Fibroblast of skin of scalp (primary cell): Measurements from ENCODE around the gene KIAA0232.
A peak's percentile ranks its signal among the peaks of the same experiment; 100 is the strongest.
"Not testable (repeated sequence)": the region's sequence is repeated elsewhere in the genome, so short reads cannot be mapped to it uniquely, and the experiment has no call there.

Experiments used
- DNase-seq: peaks from one replicate; pipeline ENCODE4 v3.0.0-alpha.2; 2013

The KIAA0232 gene

DNA sequence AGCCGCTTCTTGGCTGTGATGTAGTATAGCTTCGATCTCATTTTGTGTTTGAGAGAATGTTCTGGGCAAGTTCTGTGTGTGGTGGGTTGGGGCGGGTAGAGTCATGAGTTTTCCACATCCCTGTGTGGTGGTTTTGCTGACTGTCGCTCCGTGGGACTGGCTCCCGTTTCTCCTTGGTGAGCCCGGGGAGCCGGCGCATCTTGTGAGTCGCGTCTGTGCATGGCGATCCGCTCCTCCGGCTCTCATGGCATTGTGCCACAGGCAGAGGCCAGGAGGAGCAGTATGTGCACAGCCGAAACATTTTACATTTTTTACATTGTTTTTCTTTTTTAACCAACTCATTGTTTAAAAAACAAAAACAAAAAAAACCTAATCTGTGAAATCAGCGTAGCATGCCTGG, 99.4 kb downstream of the KIAA0232 start:
- DNase-seq: no peak

DNA sequence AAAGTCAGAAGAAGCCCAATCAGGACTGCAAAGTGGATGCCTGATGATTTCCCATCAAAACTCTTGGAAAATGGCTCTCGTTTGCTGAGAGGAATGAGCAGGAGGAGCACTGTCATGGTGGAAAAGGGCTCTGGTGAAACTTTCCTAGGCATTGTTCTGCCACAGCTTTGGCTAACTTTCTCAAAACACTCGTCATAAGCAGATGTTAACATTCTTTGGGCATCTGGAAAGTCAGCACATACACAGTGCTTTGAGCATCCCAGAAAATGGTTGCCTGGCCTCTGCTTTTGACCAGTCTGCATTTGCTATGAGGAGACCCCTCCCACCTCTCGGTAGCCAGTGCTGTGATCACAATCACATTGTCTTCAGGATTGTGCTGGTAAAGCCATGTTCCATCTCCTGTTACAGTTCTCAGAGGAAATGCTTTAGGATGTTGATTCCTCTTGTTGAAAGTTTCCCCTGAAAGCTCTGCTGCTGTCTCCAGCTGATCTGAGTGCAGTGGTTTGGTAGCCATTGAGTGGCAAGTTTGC, 101.9 kb downstream of the KIAA0232 start:
- no peak for DNase-seq

DNA sequence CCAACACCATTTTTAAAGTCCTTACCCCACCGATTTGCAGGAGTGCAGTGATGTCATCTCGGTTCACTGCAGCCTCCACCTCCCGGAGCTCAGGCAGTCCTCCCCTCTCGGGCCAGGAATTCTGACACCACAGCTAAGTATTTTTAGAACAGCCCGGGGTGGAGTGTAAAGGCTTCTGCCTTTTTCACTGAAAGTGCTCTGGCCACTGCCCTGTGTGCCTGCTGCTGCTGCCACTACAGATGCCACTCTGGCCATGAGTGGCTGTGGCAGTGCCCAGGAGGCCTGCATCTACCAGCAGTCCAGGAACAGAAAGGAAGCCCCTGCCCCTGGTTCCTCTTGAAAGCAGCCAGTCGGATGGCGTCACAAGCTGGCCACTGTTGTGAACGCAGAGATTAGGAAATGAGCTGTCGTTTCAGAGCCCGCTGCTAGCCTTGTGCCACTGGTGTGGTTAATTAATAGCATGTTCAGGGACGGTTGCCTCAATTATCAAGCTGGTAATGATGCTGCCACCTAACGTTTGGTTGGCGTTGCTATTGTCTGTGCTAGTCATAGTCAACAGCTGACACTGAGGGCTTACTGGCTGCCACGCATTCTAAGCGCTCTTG, 103.5 kb downstream of the KIAA0232 start:
- peak; percentile 69 for DNase-seq

DNA sequence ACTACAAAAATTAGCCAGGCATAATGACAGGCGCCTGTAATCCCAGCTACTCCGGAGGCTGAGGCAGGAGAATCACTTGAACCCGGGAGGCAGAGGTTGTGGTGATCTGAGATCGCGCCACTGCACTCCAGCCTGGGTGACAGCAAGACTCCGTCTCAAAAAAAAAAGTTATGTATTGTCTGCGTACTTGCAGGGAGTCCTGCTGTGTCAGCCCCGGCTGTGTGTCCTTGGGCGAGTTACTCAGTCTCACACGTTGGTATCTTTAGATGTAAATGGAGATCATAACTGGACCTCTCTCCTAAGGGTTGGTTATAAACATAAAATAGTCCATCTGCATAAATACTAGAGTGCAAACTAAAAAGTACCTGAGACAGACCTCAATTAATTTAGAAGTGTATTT, 104.4 kb downstream of the KIAA0232 start:
- DNase-seq: no peak

DNA sequence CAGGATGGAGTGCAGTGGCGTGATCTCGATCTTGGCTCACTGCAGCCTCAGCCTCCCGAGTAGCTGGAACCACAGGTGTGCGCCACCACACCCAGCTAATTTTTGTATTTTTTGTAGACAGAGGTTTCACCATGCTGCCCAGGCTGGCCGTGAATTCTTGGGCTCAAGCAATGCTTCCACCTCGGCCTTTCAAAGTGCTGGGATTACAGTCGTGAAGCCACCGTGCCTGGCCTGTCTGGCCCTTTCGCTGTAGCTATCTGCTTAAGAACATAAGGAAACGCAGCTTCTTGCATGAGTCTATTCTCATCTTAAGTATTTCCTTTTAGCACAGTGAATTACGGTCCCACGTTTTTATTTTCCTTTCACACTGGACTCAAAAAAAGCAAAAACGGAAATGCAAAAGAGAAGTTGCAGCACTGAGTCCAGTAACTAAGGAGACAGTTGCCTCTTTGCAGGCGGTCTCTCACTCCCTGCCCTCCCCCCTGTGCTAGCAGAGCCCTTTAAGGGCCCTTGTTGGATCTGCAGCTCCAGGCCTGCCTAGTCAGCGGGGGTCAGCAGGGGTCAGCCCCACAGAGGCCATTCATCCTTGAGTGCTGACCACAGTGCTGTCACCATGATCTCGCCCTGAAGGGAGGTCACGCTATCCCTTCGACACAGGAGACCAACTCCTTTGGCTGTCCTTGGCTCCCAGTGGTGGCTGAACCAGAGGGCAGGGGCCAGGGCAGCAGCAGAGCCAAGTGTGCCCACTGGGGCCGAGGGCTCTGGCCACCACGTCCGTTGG, 105.3 kb downstream of the KIAA0232 start:
- no peak for DNase-seq

DNA sequence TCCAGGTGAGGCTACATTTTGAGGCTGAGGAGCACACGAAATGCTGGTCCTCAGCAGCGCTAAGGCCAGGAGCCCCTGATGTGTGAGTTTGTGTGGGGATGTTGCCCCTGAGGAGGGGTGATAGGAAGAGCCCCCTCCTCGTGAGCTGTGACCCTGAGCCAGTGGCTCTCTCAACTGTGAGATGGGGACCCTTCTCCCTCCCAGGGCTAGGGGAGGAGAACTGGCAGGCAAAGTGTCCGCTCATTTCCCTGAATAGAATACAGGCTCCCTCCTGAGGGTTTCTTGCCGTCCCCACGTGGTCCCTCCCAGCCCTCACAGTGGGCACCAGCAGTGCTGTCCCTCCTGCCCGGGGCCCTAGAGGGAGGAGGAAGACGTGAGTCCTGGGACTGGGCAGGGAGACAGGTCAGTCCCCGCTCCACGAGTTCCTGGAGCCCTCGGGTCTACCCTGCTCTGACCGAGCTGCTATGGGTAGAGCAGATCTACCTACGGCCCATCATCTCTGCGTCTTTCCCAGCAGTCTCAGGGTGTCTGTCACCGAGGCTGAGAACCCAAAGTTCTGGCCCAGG, 106.1 kb downstream of the KIAA0232 start:
- DNase-seq: no peak

DNA sequence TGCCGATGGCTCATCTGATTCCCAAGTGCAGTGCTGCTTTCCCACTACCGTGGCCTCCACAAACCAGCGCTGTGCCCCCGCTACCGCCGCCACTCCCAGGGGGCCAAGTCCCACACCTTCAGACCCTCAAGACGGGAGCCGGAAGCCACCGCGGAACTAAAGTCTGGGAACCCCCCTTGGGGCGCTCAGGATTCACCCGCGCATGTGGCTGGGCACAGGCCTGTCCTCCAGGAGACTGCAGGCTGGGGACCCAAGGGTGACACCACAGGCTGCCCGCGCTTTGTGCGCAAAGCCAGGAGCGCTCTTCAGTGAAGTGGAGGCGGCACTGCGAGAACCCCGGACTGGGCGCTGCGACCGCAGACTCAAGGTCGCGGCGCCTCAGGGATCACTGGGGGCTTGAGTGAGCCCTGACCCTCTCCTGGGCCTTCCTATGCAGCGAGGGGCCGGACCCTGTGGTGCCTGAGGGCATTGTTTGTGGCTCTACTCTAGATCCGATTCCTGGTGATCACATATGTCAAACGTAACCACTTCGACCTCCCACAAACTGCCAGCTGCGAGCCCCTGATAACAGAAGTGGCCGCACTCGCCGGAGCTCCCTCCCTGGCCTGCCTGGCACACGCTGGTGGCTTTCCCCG, 106.7 kb downstream of the KIAA0232 start:
- DNase-seq: no peak

DNA sequence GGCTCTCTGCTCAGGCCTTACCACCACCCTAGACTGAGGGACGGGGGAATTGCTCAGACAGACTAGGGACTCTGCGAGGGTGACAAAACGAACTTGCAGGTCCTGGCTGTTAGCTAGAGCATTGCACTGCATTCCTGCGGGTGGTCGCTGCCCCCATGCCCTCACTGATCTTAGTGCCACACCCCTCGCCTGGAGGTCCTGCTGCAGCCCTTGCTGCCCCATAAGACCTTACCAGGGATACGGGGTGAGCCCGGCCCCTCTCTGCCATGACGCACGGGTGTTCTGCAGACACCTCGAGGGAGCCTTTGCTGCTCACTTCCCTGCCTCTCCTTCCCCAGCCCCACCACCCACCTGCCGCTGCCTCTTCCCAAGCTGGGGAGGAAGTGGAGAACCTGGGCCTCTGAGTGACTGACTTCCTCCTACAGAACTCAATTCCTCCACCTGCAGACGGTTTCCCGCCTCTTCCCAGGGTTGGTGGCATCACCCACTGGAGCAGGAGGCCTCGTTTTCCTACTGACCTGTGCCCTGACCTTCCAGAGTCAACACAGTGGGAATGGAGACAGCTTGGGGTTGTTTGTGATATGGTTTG, 107.3 kb downstream of the KIAA0232 start:
- DNase-seq: no peak

DNA sequence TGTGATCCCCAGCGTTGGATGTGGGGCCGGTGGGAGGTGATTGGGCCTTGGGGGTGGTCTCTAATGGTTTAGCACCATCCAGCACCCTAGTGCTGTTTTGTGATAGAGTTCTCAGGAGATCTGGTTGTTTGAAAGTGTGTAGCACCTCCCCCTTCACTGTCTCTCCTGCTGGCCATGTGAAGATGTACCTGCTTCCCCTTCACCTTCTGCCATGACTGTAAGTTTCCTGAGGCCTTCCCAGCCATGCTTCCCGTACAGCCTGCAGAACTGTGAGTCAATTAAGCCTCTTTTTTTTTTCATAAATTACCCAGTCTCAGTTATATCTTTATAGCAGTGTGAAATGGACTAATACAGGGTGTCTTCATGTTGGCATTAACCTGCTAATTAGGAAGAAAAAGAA, 107.8 kb downstream of the KIAA0232 start:
- DNase-seq: no peak

DNA sequence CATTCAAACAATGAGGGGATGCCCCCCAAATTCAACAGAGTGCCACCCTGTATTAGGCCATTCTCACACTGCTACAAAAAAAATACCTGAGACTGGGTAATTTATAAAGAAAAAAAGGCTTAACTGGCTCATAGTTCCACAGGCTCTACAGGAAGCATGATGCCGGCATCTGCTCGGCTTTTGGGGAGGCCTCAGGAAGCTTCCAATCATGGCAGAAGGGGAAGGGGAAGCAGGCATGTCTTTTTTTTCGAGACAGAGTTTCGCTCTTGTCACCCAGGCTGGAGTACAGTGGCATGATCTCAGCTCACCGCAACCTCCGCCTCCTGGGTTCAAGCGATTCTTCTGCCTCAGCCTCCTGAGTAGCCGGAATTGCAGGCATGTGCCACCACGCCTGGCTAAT, 108.4 kb downstream of the KIAA0232 start:
- not testable (repeated sequence) for DNase-seq

DNA sequence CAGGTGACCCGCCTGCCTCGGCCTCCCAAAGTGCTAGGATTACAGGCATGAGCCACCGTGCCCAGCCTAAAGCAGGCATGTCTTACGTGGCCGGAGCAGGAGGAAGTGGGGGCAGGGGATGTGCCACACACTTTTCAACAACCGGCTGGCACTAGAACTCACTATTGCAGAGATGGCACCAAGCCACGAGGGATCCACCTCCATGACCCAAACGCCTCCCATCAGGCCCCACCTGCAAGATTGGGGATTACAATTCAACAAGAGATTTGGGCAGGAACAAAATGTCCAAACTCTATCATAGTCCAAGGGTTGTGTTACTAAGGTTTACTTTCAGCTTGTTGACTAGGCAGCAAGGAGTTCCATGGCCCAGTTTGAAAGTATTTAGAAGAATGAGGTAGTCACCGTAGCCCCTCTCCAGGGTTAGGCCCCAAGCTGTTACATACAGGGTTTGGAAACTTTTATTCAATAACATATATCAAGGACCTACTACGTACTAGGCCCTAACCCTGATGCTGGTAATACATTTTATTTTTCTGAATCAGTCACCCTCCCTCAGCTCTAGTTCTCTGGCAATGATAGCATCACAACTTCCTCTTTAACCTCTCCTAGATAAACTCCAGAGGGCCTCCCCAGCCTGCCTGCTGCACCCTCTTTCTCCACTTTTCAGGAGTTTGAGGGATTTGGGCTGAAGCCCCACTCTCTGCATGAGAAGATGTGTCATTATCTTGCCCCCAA, 109.1 kb downstream of the KIAA0232 start:
- DNase-seq: no peak

DNA sequence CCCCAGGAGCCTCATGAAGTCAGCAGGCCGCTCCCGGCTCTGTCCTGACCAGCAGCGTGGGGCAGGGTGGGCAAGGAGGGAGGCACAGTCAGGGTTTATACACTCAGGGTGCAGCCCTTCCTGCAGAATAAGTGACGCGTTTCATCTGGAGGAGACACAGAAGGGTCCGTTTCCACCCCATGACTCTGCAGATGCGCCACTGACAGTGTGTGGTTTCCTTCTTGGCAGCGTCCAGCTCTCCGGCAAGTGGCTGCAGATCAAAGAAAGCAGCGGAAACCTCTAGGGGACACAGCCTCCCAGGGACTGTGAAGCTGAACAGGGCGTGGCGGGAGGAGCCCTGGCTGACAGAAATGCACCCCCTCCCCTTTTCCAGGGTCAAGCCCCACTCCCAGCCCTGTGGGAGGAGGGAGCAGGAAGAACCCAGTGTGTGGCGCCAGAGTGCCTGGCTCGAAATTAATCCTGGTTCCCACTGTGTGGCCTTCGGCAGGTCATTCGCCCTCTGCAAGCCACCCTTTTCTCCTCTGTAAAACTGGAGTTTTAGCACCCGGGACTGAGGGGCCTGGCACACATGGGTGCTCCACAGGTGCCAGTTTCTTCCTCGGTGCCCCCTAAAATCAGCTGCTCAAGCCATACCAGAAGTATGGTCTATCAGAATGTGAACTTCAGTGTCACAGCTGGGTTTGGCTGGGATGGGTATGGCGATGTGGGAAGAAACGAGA, 109.8 kb downstream of the KIAA0232 start:
- peak; percentile 67 for DNase-seq

DNA sequence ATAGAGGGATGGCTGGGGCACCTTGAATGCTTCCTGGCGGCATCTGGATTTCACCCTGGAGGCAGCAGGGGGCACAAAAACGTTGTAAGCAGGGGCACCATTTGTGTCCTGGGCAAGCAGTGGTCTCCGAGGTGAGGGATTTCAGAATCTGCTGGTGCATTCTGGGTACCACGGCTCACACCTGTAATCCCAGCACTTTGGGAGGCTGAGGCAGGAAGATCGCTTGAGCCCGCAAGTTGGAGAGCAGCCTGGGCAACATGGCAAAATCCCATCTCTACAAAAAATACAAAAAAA, 110.3 kb downstream of the KIAA0232 start:
- DNase-seq: no peak

DNA sequence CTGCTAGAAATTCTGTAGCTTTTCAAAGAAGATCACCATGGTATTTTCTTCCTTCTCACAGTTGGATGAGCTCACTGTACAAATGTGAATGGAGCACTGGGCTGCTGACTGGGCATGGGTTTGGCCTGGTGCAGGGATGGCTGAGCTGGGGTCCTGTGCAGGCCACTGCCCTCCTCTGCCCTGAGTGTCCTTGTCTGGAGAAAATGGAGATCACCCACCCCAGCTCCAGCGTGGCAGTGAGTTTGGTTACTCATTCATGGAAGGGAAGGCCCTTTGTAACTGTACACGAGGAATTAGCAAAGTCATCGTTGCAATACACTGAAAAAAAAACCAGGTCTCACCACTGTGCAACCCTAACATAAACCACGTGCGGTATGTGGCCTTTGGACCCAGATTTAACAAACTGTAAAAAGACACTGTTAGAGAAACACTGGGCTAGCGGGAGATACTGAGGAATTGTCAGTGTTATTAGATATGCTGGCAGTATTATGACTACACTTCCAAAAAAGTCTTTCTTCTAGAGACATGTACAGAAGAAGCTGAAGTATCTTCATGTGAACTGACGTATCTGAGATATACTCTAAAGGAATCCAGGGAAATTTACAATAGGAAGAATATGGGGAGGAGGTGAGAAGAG, 111.0 kb downstream of the KIAA0232 start:
- peak; percentile 51 for DNase-seq

DNA sequence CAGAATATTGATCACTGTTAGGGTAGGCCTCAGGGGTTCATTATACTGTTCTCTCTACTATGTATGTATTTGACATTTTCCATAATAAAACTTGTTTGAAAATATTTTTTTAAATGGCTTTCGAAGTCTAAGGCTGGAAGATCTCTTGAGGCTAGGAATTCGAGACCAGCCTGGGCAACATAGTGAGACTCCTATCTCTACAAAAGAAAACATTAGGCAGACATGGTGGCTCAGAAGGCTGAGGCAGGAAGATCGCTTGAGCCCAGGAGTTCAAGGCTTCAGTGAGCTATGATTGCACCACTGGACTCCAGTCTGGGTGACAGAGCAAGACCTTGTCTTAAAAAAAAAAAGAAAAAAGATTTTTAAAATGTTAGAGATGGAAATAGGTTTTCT, 111.6 kb downstream of the KIAA0232 start:
- DNase-seq: no peak

DNA sequence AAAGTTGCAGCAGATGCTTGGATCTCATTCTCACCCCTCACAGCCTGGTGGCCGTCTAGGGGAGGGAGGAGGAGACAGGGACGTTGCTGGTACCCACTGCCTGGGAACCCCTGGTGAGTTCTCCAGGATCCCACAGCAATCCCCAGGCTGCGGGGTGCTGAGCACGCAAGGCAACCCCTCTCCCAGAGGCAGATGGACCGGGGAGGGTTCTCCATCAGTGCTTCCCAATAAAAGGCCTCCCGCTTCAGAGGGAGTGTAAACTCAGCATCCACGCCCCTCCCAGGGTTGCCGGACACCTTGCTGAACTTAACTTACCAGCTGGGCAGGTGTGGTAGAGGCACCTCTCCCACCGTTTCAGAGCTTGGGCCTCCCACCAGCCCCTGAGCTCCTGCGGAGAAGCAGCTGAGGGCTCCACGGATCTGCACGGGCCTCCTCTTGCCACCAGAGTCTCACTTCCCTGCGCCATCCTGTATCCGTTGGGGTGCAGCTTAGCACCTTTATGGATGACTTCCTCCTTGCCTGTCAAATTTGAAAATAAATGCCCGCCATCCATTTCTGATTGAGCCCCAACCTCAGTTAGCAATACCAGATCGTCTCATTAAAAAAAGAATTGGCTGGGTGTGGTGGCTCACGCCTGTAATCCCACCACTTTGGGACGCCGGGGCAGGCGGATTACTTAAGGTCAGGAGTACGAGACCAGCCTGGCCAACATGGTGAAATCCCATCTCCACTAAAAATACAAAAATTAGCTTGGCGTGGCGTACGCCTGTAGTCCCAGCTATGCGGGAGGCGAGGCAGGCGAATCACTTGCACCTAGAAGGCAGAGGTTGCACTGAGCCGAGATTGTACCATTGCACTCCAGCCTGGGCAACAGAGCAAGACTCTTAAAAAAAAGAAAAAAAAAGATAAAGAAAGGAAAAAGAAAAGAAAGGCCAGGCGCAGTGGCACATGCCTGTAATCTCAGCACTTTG, 112.3 kb downstream of the KIAA0232 start:
- no peak for DNase-seq

DNA sequence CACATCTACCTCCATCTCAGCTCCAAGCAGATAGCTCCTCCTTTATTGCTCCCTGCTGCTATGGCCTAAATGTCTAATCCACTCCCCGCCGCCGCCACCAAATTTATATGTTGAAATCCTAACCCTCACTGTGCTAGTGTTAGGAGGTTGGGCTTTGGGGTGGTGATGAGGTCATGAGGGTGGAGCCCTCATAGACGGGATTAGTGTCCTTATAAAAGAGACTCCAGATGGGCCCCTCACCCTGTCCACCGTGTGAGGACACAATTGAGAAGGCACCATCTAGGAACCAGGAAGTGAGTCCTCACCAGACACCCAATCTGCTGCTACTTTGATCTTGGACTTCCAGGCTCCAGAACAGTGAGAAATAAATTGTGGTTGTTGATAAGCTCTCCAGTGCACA, 113.5 kb downstream of the KIAA0232 start:
- DNase-seq: no peak

DNA sequence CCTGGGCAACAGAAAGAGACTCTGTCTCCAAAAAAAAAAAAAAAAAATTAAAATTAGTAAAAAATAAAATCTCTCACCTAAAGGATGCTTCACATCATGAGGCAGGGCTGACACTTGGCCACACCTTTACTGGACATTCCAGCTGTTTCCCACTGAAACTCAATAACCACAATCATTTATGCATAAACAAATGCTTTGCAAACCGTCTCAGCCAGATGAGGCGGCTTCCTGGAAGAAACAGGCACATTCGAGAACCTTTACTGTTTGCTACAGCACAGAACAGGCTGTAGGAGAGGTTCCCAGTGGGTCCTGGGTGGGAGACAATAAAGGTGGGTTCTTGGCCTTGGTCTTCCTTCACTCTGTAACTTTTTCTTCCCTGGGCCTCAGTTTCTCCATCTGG, 116.2 kb downstream of the KIAA0232 start:
- DNase-seq: no peak

DNA sequence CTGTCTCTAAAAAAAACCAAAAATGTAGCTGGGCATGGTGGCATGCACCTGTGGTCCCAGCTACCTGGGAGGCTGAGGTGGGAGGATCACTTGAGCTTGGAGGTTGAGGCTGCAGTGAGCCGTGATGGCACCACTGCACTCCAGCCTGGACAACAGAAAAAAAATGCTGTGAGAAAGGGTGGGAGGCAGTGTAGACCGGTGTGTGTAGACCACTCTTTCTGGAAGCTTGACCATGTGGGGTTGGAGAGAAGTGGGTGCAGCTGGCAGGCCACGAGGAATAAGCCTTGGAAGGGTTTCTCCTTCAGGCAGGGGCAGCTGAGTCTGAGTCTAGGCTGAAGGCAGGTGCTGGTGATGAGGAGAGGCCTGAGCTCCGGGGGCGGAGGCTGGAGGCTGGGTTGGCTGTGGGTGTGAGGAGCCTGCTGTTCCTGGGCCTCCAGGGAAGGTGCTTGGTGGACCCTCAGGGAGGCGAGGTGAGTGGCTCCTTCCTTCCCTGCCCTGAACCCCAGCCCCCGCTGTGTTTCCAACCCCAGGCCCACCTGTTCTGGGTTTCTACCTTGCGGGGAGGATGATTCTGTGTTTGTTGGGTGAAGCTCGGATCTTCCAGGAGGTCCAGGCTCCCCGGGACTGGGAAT, 117.8 kb downstream of the KIAA0232 start:
- DNase-seq: no peak

DNA sequence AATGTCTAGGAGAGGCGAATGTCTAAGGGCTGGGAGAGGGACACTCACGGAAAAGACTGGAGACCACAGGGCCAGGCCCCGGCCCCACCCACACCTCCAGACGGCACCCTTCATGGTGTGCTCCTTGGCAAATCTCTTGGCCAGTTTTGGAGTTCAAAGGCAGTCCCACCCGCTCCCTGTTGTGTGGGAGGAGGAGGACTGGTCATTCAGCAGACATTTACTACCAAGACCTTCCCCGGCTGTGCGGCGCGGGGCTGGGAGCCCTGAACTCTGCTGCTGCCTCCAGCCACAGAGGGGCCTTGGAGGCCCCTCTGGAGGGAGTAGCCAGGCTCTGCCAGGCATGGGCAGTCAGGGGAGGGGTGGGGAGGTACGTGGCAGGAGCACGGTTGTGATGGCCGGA, 118.4 kb downstream of the KIAA0232 start:
- no peak for DNase-seq
